GM15510 (cell line): ENCODE results near the gene ASAP3.

ENCODE experiments used
- POLR2A ChIP-seq: IDR thresholded peaks from 3 replicates; pipeline ENCODE4 v1.6.1; 2011; ENCODE audit warnings: borderline replicate concordance; ENCODE audit not compliant: insufficient read length; ENCODE audit errors: extremely low read depth

The ASAP3 gene

GRCh38 chr1:23524716-23525401 lies 40.9 kb upstream of the ASAP3 start:
- TF ChIP-seq POLR2A, result no peak

- TF ChIP-seq POLR2A, result no peak
Measured at GRCh38 chr1:23524163-23524562, 40.2 kb upstream of the ASAP3 start.

GRCh38 chr1:23522244-23522982 lies 38.4 kb upstream of the ASAP3 start:
- no peak for TF ChIP-seq POLR2A

GRCh38 chr1:23521588-23521987 lies 37.6 kb upstream of the ASAP3 start:
- no peak for TF ChIP-seq POLR2A

- no peak for TF ChIP-seq POLR2A
Measured at GRCh38 chr1:23517581-23517980, 33.6 kb upstream of the ASAP3 start.

GRCh38 chr1:23515905-23516304 lies 31.9 kb upstream of the ASAP3 start:
- no peak for TF ChIP-seq POLR2A

GRCh38 chr1:23514111-23514679 lies 30.2 kb upstream of the ASAP3 start:
- no peak for TF ChIP-seq POLR2A

- TF ChIP-seq POLR2A, result no peak
Measured at GRCh38 chr1:23509896-23510295, 25.9 kb upstream of the ASAP3 start.

- no peak for TF ChIP-seq POLR2A
Measured at GRCh38 chr1:23506376-23507107, 22.6 kb upstream of the ASAP3 start.

GRCh38 chr1:23505851-23506250 lies 21.9 kb upstream of the ASAP3 start:
- no peak for TF ChIP-seq POLR2A

- no peak for TF ChIP-seq POLR2A
Measured at GRCh38 chr1:23502951-23503350, 19.0 kb upstream of the ASAP3 start.

GRCh38 chr1:23500466-23500865 lies 16.5 kb upstream of the ASAP3 start:
- TF ChIP-seq POLR2A, result no peak

GRCh38 chr1:23497777-23498439 lies 13.9 kb upstream of the ASAP3 start:
- TF ChIP-seq POLR2A, result no peak

- no peak for TF ChIP-seq POLR2A
Measured at GRCh38 chr1:23496490-23497181, 12.7 kb upstream of the ASAP3 start.

- no peak for TF ChIP-seq POLR2A
Measured at GRCh38 chr1:23492132-23492720, 8.2 kb upstream of the ASAP3 start.

GRCh38 chr1:23489842-23490241 lies 5.9 kb upstream of the ASAP3 start:
- TF ChIP-seq POLR2A, result no peak
